Measurements from ENCODE around the gene FGF12.

DNA sequence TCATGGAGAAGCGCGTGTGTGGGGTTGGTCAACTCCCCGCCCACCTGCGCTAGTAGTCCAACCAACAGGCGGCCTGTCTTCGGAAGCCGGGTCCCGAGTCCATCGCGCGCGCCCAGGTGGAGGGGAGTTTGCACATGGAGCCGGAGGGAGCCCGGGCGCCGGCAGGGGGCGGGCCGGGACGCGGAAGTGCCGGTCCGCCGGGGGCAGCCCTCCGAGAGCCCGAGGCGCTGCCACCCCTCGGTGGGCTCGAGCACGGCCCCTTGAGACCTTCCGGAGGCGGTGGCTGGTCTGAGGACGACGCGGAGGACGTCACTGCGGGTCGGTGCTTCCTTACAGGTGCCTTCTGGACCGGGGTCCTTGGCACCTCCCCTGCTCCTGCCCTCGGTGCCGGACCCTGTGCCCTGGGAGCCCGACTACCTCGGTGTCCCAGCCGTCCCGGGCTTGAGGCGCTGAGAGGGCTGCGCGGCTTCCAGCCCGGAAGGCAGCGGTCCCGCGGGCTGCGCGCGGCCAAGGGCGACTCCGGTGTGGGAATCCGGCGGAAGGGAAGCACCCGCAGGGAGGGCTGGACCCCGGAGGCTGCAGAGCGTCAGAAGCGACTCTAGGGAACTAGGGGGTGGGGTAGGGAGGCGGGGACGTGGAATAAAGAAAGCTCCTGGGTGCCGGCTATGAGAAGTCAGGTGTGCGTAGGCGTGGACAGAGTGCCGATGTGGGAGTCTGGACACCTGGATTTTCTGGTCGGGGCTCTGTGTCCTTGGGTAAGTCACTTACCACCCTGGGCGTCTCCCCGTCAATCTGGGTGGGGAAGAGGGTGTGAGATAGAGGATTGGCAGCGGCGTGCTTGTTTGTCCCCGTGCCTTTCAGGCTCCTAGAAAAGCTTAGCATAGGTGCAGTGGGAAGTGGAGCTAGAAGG is 212.3 kb downstream of the FGF12 start:
- TF ChIP-seq, protein P1, sequence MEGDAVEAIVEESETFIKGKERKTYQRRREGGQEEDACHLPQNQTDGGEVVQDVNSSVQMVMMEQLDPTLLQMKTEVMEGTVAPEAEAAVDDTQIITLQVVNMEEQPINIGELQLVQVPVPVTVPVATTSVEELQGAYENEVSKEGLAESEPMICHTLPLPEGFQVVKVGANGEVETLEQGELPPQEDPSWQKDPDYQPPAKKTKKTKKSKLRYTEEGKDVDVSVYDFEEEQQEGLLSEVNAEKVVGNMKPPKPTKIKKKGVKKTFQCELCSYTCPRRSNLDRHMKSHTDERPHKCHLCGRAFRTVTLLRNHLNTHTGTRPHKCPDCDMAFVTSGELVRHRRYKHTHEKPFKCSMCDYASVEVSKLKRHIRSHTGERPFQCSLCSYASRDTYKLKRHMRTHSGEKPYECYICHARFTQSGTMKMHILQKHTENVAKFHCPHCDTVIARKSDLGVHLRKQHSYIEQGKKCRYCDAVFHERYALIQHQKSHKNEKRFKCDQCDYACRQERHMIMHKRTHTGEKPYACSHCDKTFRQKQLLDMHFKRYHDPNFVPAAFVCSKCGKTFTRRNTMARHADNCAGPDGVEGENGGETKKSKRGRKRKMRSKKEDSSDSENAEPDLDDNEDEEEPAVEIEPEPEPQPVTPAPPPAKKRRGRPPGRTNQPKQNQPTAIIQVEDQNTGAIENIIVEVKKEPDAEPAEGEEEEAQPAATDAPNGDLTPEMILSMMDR (IDR thresholded peaks at IDR 0.05), result no peak
- TF ChIP-seq POLR2AphosphoS5 (IDR thresholded peaks at IDR 0.05) (no peak), POLR2A (IDR thresholded peaks at IDR 0.05) (no peak)

All from breast epithelium (tissue), 3 donors.